Measurements from ENCODE around the gene XAF1. TPM values are rescaled to one million over a fixed set of nuclear protein-coding genes. Genes with fewer than 3 reads are reported as not detected.

The XAF1 gene
- total and polyA plus RNA-seq, 12 donors: 12.7 to 73.4 (median 21.1) TPM

DNA sequence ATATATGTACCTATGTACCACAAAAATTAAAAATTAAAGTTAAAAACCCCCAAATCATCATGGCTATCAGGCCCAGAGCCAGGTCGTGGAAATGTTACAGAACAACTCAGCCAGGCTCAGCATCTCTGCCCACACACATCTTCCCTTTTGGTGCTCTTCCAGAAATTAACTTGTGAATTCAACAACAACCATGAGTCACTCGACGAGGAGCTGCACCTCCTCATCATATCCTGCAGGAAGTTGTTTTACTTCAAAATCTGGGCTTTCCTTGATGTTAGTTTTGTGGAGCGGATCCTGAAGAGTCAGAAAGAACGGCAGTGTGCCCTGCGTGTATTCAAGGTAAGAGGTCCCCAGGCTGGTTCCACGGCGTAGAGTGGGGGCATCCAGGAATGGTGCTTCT, 30.8 kb downstream of the XAF1 start:
- 64 to 72% (median 69%) methylated on average over 8 of the region's 8 CpGs for WGBS, 4 donors
- intact Hi-C loops (cut with DNase I): no loop called here
- TF ChIP-seq, protein P1, sequence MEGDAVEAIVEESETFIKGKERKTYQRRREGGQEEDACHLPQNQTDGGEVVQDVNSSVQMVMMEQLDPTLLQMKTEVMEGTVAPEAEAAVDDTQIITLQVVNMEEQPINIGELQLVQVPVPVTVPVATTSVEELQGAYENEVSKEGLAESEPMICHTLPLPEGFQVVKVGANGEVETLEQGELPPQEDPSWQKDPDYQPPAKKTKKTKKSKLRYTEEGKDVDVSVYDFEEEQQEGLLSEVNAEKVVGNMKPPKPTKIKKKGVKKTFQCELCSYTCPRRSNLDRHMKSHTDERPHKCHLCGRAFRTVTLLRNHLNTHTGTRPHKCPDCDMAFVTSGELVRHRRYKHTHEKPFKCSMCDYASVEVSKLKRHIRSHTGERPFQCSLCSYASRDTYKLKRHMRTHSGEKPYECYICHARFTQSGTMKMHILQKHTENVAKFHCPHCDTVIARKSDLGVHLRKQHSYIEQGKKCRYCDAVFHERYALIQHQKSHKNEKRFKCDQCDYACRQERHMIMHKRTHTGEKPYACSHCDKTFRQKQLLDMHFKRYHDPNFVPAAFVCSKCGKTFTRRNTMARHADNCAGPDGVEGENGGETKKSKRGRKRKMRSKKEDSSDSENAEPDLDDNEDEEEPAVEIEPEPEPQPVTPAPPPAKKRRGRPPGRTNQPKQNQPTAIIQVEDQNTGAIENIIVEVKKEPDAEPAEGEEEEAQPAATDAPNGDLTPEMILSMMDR (IDR thresholded peaks at IDR 0.05): no peak
- TF ChIP-seq POLR2A (IDR thresholded peaks at IDR 0.05): no peak
- Histone ChIP-seq H3K4me1 (replicated peaks in 1 of 2) (no peaks in the 10 kb centered on the region), H3K27ac (no peak overlapping the region), H3K27me3 (peaks cover 4% of the 10 kb centered on the region), H3K36me3 (replicated peaks in 1 of 2) (no peaks in the 10 kb centered on the region), H3K9me3 (replicated peaks in 1 of 3) (no peaks in the 10 kb centered on the region), H3K4me3 (no peak overlapping the region)
- DNase-seq: no peak

DNA sequence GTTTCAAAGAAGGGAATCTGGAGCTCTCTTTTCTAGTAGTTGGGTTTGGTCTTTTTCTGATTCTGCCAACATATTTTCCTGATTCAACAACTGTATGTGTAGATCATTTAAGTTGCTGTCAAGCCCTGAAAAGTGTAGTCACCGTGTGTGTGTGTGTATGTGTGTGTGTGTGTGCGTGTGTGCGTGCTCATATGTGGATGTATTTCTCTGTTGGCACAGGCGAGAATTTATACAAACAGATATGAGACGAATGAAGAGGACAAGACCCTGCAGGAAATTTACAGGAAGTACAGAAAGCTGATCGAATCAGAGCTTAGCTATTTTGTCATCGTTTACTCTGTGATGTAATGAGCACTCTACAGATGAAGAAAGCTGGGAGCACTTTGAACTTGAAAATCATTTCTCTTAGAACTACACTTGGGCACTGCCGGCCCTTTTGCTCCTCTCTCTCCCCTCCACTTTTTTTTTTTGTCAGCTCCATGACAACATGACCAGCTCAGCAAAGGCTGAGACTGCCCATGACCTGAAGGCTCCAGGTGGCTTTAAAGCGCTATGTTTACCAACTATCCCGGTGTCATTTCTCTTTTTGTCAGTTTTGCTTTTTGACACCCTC, 31.3 kb downstream of the XAF1 start:
- 51 to 65% (median 61%) methylated on average over 10 of the region's 10 CpGs for WGBS, 4 donors
- Histone ChIP-seq H3K27ac (no peak overlapping the region), H3K27me3 (peaks cover 6% of the 10 kb centered on the region), H3K4me3 (no peak overlapping the region), H3K36me3 (replicated peaks in 1 of 2) (no peaks in the 10 kb centered on the region), H3K4me1 (replicated peaks in 1 of 2) (no peaks in the 10 kb centered on the region), H3K9me3 (replicated peaks in 1 of 3) (no peaks in the 10 kb centered on the region)
- no peak for DNase-seq
- TF ChIP-seq, protein P1 (IDR thresholded peaks at IDR 0.05): no peak
- TF ChIP-seq POLR2A (IDR thresholded peaks at IDR 0.05): no peak
- intact Hi-C loops (cut with DNase I): no loop called here

DNA sequence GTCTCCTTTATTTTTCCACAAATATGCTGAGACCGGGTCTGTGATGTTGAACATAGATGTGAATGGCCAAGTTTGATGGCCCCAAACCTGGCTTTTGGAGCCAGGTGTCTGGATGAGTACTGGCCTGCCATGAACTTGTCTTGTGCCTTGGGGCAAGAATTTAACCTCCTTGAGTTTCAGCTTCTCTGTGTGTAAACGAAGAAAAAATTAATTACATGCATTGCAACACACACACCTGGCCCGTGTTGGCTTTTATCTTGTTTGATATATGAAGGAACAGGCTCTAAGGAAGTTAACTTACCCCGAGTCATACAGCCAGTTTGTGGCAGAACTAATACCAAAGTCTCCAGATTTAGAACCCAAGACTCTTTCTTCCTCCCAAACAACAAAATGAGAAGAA, 33.3 kb downstream of the XAF1 start:
- TF ChIP-seq, protein P1 (IDR thresholded peaks at IDR 0.05): no peak
- no peak for TF ChIP-seq POLR2A (IDR thresholded peaks at IDR 0.05)
- no peak overlapping the region for H3K27ac ChIP-seq
- H3K4me1 ChIP-seq (replicated peaks in 1 of 2): no peaks in the 10 kb centered on the region
- intact Hi-C loops (cut with DNase I): no loop called here
- no peaks in the 10 kb centered on the region for H3K9me3 ChIP-seq (replicated peaks in 1 of 3)
- 68 to 76% (median 73%) methylated on average over 4 of the region's 4 CpGs for WGBS, 4 donors
- no peaks in the 10 kb centered on the region for H3K36me3 ChIP-seq (replicated peaks in 1 of 2)
- no peak overlapping the region for H3K4me3 ChIP-seq
- peaks cover 6% of the 10 kb centered on the region for H3K27me3 ChIP-seq
- DNase-seq: no peak

DNA sequence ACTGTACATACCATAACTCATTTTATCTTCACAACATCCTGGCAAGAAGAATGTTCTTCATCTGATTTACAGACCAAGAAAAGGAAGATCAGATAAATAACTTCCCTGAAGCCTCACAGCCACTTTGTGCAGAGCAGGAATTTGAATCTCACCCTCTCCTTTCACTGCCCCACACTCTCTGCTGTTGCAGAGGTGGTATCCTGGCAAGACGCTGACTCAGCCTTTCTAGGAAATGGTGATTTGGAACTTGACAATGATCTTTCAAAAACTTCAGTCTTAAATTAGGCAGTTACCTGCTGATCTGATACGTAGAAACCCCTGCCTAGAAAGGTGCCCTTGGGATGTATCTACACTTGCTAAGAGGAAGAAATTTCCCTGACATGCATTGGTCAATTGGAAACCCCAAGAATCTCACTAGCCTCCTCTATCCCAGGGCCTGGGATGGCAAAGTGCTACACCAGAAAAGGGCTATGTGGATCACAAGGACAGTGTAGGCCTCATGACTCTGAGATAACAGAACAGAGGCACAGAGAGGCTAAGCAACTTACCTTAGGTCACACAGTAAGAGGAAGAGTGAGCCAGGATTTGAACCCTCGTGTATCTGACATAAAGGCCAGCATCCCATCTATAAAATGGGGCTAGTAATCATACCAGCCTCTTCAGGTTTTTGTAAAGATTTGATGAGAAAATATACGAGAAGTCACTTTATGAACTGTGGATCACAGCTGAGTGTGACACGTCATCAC, 38.1 kb downstream of the XAF1 start:
- no peak for TF ChIP-seq POLR2A (IDR thresholded peaks at IDR 0.05)
- TF ChIP-seq, protein P1 (IDR thresholded peaks at IDR 0.05): no peak
- Histone ChIP-seq H3K4me3 (no peak overlapping the region), H3K27ac (no peak overlapping the region), H3K27me3 (peaks cover 6% of the 10 kb centered on the region), H3K4me1 (replicated peaks in 1 of 2) (no peaks in the 10 kb centered on the region), H3K9me3 (replicated peaks in 1 of 3) (no peaks in the 10 kb centered on the region), H3K36me3 (replicated peaks in 1 of 2) (no peaks in the 10 kb centered on the region)
- intact Hi-C loops (cut with DNase I): no loop called here
- 60 to 74% (median 67%) methylated on average over 5 of the region's 5 CpGs for WGBS, 4 donors
- no peak for DNase-seq
